ENCODE data around the gene ACER3.
A peak's percentile ranks its signal among the peaks of the same experiment; 100 is the strongest.

The ACER3 gene

DNA sequence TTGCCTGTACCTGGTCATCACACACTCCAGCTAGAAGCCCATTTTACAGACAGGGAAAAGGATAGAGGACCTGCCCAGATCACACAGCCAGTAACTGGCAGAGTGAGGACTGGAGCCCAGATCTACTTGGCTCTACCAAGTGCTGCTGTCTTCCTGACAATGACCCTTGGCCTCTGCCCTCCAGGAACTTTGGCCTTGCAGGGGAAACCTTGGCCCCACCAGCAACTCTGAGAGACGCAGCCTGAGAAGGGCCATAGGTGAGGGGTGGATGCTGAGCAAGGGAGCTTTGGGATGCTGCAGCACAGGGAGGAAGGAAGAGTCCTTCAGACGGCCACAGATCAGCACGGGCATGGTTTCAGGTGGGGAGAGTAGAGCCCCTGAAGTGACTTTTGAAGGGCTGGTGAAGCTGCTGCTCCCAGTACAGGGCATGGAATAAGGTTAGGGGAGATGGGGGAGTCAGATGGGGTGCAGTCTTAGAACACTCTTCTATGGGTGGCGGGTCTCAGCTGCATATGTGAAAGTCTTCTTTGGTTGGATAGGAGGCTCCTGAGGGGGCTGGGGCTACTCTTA is 204.0 kb downstream of the ACER3 start:
- DNase-seq: no peak

DNA sequence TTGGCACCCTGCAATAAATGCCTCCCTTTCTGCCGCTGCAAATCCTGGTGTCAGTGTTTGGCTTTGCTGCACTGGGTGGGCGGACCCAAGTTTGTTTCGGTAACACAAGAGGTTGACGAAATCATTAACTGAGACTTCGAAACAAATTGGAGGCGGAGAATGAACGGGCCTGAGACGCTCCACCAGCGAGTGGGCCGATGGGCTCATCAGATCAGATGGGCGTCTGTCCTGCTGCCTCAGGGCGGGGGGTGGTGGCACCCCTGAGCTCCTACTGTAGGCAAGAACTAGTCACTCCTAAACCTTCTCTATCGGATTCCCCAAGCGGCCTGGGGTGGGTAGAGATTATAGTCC is 205.1 kb downstream of the ACER3 start:
- no peak for DNase-seq

DNA sequence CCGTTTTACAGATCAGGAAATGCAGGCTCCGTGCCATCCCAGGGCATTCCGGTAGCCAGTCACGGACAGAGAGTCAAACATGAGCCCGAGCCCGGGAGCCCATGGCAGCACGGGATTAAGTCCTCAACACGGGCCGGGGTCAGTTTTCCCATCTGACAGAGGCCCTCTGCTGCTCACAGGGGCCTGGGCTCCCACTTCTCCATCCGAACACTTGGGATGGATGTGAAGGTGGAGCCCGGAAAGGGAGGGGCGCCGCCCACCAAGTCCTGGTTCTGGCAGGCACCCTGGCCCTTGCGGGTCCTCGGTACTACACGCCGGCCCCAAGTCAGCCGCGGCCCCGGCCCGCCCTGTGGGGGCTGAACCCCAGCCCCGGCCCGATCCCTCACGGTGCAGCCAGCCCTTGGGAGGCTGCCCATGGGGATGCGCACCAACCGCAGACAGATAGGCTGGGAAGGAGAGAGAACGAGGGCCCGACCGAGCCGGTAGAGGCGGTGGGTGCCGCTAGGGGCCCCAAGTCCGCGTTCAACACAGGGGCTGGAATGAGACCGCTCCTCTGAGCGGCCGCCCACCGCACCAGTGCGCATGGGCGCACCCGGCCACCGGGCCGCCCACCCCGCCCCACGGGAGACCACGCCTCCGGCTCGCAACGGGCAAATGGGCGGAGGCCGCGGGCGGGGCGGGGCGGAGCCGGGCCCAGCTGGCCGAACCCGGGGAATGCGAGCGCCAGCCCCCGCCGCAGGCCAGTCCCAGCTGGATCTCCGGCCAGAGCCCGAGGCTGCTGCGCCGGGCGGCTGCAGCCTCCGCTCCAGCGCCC is 205.7 kb downstream of the ACER3 start, which contains the start of gene CAPN5:
TSS of gene CAPN5 (plus strand) at position 743 of the 814 bp plus-strand sequence. CDS start 17,916 bp downstream, outside the sequence.
- DNase-seq: peak; percentile 82

DNA sequence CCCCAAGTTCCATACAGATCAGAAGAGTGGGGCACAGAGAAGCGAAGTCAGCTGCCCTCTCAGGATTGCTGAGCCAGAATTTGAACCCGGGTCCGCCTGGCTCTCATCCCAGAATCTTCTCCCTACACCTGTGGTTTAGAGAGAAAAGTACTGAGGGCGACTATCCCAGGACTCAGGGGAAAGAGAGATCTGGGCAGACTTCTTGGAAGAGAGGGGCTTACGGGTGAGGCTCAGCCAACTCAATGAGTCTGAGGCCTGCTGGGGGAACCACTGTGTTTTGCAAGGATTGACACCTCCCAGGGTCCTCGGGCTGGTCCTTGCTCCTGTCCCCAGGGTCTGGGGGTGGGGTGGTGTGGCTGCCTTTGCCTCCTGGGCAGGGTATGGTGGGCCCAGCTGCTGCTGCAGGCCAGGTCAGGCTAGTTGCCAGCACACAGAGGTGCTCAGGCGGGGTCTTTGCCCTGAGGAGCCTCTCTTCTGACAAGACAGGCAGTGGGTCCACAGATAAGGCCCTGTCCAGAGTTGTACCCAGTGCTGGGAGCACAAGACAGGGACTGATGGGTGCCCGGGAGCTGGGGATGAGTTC is 207.2 kb downstream of the ACER3 start:
- no peak for DNase-seq

DNA sequence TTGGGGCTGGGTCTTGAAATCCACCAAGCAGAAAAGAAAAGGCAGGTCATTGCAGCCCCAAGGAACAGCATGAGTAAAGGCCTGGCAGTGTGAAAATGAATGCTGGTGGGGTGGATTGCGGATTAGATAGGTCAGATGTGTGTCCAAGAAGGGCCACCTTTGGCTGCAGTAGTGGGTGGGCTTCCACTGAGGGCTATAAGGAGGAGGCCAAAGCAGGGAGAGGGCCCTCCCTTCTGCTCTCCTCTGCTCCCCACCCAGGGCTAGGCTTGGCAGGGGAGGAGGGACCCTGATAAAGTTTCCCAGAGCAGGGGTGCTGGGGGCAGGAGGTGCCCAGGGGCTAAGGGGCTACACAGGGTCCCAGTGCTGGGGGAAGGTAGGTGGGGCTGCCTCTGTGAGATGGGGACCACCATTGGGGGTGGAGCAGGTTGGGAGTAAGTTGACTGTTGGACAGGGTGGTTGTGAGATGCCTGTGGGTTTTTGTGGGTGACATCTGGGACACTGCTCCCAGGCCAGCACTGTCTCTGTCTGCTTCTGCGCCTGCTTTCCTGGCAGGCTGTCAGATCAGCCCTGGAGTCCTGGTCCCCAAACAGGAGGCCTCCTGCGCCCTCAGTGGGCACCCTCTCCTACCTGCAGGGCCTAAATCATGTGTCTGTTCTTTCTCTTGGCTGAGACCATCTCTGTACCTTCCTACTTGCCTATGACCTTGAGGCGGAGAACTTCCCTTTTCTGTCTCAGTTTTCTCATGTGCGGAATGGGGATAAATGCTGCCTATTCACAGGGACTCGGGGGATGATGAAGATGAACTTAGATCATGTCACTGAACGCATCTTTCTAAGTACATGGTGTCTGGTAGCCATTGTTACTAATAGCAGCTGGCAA is 208.0 kb downstream of the ACER3 start:
- DNase-seq: no peak

DNA sequence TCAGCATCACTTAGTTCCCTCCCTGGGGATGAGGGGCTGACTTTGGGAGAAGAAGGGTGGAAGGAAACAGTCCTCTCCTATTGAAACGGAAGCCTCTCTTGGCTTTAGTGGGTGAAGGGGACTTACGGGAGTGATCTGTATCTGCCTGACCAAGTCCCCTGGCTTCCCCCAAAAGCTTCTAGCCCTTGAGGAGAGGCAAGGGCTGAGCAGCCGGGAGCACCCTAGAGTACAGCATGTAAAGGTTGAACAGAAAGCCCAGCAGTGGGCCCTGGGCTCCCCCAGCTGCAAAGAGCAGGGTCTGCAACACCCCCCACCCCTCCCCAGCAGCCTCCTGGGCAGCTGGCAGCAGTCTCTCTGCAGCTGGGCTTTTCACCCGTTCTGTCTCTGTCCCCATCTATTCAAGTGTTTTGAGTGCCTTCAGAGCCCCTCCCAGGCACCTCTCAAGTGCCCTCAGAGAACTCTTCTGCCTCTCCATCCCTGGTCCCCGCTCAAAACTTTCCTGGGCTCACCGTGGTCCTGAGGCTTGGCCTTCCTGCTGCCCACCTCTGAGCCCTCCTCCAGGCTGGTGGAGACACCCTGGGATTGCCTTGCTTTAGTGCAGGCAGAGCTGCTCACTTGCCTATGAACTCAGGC is 208.7 kb downstream of the ACER3 start:
- no peak for DNase-seq

DNA sequence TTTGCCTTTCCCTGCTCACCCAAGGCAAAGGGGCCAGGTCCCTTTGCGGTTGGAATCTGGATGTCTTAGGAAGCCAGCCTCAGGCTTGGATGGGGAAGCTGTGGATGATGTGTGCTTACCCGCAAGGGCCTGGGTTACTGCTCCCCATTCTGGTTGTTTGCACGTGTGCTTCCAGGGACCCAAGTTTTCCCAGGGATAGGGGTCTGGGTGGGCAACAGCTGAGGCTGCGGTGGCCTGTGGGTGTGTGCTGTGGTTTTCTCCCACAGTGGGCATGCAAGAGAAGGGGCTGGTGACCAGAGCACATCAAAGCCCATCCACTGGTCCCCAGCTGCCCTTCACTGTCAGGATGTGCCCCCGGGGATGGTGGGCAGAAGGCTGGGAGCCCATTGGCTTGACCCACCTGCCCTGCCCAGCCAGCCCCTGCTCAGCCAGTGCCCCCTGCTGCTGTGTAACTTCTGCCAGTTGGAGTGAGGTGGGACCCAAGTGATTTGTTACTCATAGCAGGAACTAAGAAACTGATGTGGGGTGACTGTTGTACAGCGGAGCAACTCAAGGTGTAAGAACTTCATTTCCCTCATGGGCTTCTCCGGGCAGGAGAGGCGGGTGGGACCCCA is 209.4 kb downstream of the ACER3 start:
- DNase-seq: no peak

DNA sequence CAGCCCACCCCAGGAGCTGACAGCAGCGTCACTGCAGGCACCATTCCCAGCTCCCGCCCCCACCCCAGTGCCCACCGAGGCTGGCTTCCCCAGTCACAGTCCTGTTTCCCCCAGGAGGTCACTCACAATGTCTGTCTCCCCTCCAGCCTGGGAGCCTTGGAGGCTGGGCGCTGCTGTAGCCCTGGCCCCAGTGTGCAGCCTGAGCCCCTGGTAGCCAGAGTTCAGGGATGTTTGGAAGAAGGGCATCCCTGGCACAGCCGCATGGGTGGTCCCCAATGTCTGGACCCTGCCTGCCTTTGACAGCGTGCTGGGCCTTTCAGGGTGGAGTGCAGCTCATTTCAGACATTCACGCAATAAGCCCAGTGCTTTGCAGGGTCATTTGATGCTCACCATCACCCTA is 210.4 kb downstream of the ACER3 start:
- no peak for DNase-seq

DNA sequence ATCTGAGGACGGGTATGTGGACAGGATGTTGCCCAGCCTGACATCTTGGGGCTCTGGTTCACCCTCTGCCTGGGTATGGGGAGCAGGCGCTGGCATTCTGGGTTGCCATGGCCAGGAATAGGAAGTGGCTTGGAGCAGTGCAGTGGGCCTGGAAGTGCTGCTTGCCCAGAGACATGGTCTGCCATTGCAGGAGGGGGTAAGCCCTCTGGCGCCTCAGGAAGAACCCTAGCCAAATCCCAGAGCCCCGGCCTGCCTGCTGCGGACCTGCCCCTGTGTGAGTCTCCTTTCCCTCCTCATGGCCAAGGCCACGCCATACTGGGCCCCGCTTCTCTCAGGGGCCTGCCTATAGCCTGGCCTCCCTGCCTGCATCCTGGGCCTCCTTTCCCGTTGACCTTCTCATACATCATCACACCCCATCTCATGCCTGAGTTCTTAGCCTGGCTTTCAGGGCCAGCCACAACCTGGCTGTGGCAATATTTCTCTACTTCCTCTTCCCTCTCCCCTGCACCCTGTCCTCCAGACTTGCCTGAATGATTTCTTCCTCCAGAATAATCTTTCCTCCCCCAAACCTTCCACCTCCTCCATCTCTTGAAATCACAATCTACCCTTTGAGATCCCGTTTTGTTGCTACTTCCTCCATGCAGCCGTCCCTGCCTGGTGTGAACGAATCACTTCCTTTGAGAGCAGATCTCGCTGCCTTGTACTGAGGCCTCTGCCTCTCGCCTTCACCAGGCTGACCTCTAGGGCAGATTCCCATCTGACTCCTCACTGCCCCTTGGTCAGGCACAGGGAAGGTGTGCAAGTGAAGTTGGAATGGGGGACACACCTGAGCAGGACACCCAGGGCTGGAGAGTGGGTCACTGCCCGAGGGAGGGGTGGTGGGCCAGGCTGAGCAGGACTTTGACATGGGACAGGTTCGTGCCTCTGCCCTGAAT is 211.2 kb downstream of the ACER3 start:
- no peak for DNase-seq

DNA sequence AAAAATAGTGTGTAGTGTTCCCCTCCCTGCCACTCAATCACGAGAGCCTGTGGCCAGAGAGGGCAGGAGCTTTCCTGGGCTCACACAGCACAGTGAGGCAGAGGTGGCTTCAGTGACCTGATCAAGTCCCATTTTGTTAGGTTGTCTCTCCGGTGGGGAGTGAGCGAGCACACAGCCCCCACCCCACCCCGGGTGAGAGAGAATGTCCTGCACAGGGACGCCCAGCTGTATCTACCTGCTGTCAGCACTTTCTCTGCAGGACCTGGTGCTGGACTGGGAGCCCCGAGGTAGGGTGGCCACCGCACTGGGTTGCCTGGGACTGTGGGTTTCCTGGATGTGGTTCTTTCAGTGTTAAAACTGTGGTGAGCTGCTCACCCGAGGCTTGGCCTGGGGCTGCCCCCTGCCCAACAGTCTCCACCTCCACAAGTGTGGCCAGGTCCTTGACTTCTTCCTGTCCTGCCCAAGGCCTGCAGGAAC is 212.2 kb downstream of the ACER3 start:
- DNase-seq: no peak

DNA sequence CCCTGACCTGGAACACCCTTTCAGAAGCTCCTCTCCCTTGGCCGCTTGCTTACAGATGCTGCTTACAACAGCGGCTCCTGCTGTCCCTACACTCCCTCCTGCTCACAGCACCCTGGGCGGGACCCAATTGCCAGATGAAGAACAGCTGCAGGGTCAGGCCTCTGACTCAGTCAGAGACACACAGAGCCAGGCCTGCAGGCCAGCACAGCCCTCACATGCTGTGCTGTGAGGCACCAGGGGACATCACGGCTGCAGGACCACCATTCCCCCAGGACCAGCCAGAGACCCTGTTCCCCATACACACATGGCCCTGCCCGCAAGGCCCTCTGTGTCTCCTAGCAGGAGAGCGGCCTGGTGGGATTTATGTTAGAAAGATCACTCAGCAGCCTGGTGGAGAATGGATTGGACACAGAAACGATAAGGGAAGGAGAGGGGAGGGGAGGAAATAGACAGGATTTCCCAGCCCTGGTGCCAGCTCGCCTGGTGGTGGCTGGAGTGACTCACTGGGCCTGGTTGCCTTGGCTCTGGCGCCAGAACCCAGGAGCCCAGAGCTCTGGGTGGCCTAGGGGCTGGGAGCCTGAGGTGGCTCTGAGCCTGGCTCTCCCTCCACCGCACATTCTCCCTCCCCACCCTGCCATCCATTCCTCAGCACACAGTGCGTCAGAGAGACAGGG is 212.7 kb downstream of the ACER3 start:
- no peak for DNase-seq

DNA sequence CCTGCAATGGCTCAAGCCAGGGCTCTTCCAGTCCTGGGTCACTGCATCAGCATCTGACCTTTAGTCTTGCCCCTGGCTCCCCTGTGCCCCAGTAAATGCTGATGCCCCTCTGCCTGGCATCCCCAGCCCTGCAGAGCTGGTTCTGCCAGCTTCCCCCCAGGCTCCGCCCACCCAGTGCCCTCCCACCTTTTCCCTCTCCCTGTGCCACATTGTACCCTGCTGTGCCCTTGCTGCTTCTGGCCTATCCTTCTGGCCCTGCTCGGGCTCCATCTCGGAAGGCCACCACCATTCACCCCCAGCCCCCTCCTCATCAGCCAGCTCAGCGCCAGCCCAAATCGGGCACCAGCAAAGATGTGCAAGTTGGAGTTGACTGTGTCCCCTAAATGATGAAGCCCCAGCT is 213.5 kb downstream of the ACER3 start:
- DNase-seq: no peak

DNA sequence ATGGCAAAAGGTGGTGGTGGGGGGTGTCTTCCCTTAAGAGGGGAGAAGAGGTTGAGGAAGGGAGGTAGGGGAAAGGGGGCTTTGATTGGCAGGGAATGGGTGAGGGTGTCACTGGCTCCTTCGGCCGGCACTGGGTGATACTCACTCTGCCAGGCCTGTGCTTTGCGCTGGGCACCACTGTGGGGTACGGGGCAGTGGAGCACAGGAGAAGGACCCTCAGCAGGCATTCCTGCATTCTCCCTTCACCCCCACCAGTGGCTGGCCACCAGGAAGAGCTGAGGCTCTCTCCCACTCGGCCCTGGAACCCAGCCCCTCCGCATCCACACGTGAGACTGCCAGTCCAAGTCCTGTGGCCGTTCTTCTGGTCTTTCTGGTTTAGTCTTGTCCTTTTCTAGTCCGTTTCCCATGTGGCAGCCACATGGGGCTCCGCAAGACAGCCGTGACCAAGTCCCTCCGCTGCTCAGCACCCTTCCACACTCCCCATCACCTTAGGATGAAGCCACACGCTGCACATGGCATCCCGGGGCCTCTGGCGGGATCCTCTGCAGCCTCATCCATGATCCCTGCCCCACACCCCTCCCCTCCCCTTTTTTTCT is 214.0 kb downstream of the ACER3 start:
- DNase-seq: no peak

DNA sequence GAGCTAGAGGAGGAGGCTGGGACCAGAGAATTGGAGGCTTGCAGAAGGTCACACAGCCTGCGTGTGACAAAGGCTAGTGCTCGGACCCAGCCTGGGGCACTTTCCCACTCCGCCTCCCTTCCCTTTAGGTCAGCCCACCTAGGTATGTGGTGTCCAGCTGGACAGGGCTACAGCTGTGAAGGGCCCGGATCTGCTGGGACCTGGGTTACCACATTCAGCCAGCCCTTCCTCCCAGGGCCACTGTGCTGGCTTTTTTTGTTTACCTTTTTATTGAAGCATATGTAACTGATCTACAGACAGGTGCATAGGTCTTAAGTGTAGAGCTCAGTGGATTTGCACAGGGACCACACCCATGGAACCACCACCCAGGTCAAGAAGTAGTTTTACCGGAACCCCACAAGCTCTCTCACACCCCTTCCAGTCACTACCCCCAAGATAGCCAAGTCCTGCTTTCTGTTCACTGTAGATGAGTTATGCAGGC is 214.7 kb downstream of the ACER3 start:
- DNase-seq: no peak
